COR-L47 (cell line): ENCODE data around the gene DEPP1.
"Not testable (repeated sequence)": the region's sequence is repeated elsewhere in the genome, so short reads cannot be mapped to it uniquely, and the experiment has no call there.

Source experiments
- DNase-seq: peaks from one replicate; lab custom pipeline; 2025; lab: John Stamatoyannopoulos, UW

Gene DEPP1

GRCh38 chr10:44978570-44979280 is at the start of gene DEPP1:
DEPP1 (minus strand) TSS chr10:44978809; CDS start chr10:44978030, 779 bp downstream.
- DNase-seq, result peak; percentile 85

- no peak for DNase-seq
These were observed 44.8 kb upstream of the DEPP1 start for GRCh38 chr10:45023426-45023825.

GRCh38 chr10:45015590-45015989 is 37.0 kb upstream of the DEPP1 start:
- DNase-seq, result no peak

- DNase-seq, result not testable (repeated sequence)
These were observed 35.9 kb upstream of the DEPP1 start for GRCh38 chr10:45014557-45014956.

GRCh38 chr10:45008524-45009161 is 30.0 kb upstream of the DEPP1 start:
- DNase-seq, result peak; percentile 28

GRCh38 chr10:45006276-45007030 is 27.8 kb upstream of the DEPP1 start:
- no peak for DNase-seq

- DNase-seq, result no peak
These were observed 26.7 kb upstream of the DEPP1 start for GRCh38 chr10:45005284-45005683.

GRCh38 chr10:45004661-45005060 is 26.1 kb upstream of the DEPP1 start:
- no peak for DNase-seq

GRCh38 chr10:45003432-45004000 is 24.9 kb upstream of the DEPP1 start:
- no peak for DNase-seq

- DNase-seq, result peak; percentile 24
These were observed 23.0 kb upstream of the DEPP1 start for GRCh38 chr10:45001381-45002148.

GRCh38 chr10:45000752-45001380 is 22.3 kb upstream of the DEPP1 start, which contains the start of gene ZNF22:
ZNF22 (plus strand) TSS chr10:45000923; CDS start chr10:45003369, 2,446 bp downstream.
- peak; percentile 20 for DNase-seq

- no peak for DNase-seq
These were observed 21.6 kb upstream of the DEPP1 start for GRCh38 chr10:45000138-45000751.

GRCh38 chr10:44998146-44998631 is 19.6 kb upstream of the DEPP1 start:
- DNase-seq, result no peak

GRCh38 chr10:44997105-44997748 is 18.6 kb upstream of the DEPP1 start:
- DNase-seq, result no peak

GRCh38 chr10:44995914-44996669 is 17.5 kb upstream of the DEPP1 start:
- no peak for DNase-seq

- DNase-seq, result no peak
These were observed 16.9 kb upstream of the DEPP1 start for GRCh38 chr10:44995581-44995913.

GRCh38 chr10:44994752-44995530 is 16.3 kb upstream of the DEPP1 start:
- DNase-seq, result no peak

- no peak for DNase-seq
These were observed 15.5 kb upstream of the DEPP1 start for GRCh38 chr10:44993922-44994751.
